Sigmoid colon (tissue), 7 donors: ENCODE results near the gene KCTD12. TPM values are rescaled to one million over a fixed set of nuclear protein-coding genes. Genes with fewer than 3 reads are reported as not detected.

Experiments
- DNase-seq: peaks from one replicate; pipeline ENCODE4 v3.0.0-alpha.2; 2019
- H3K27ac ChIP-seq, 4 donors: fragments of 200-600 bp; sonication (generic); one replicate each; pipeline ENCODE4 v1.5.1; 2016 to 2019; ENCODE audit warnings: mild to moderate bottlenecking in 1 of 4
- H3K27me3 ChIP-seq, 3 donors: fragments of 200-600 bp; sonication (generic); one replicate each; pipeline ENCODE4 v1.5.1; 2019; ENCODE audit warnings: mild to moderate bottlenecking in 1 of 3
- H3K36me3 ChIP-seq, 4 donors: fragments of 200-600 bp; sonication (generic); one replicate each; pipeline ENCODE4 v1.5.1; 2016 to 2019
- H3K4me1 ChIP-seq, 4 donors: fragments of 200-600 bp; sonication (generic); one replicate each; pipeline ENCODE4 v1.5.1; 2017 to 2019
- H3K4me3 ChIP-seq, 4 donors: fragments of 200-600 bp; sonication (generic); one replicate each; pipeline ENCODE4 v1.5.1; 2017 to 2019; ENCODE audit warnings: mild to moderate bottlenecking in 2 of 4, moderate library complexity in 1 of 4
- H3K9me3 ChIP-seq, 4 donors: fragments of 200-600 bp in 3 of 4; sonication (generic) in 3 of 4; one replicate each; pipeline versions ENCODE4 v1.5.1 to v1.6.1; 2013 to 2019
- CTCF ChIP-seq, 4 experiments: fragments of 450-650 bp in 3 of 4; fragments of 200-600 bp in 1 of 4; IDR thresholded peaks; one replicate each; pipeline ENCODE4 v1.5.1; 2016 to 2019; ENCODE audit warnings: antibody characterized with exemption in 4 of 4, mild to moderate bottlenecking in 3 of 4, moderate library complexity in 2 of 4
- EP300 ChIP-seq, 4 donors: sonication (generic); formaldehyde crosslinking; IDR thresholded peaks; one replicate each; pipeline ENCODE4 v1.6.1; 2017; ENCODE audit warnings: antibody characterized with exemption in 4 of 4
- POLR2A ChIP-seq, 2 donors: fragments of 450-650 bp; IDR thresholded peaks; one replicate each; pipeline ENCODE4 v1.6.1; 2016; ENCODE audit warnings: antibody characterized with exemption in 2 of 2, mild to moderate bottlenecking in 2 of 2, moderate library complexity in 2 of 2
- POLR2AphosphoS5 ChIP-seq, 4 donors: sonication (generic); formaldehyde crosslinking; IDR thresholded peaks; one replicate each; pipeline ENCODE4 v1.6.1; 2017; ENCODE audit warnings: antibody characterized with exemption in 4 of 4
- WGBS, 2 donors: extraction: QIAGEN DNeasy Blood & Tissue Kit; methylation state at CpG; one replicate each; pipeline ENCODE4 v1.1.7; 2013; 5-methylcytosine and 5-hydroxymethylcytosine counted together
- intact Hi-C: fragments of 100-400 bp; cut with DNase I; formaldehyde crosslinking; loops from one replicate; pipeline ENCODE4 v1.15.1; 2023
- polyA plus RNA-seq, 3 donors: library from polyadenylated mRNA; stranded (reverse); fragments of 200-250 nt; gene quantifications; one replicate each; pipeline ENCODE4 v1.2.3, GENCODE V29; 2013
- total RNA-seq, 4 donors: library from RNA; depleted of rRNA; stranded (reverse); fragments of >200 nt; gene quantifications; one replicate each; pipeline ENCODE4 v1.1.0, GENCODE V29; 2016
- donor health status: healthy with polysubstance abuse.
- donor health status: Bipolar disorder and iron deficiency.
- donor health status: healthy.

Gene KCTD12
- total and polyA plus RNA-seq, 7 donors: 14.8 to 129 (median 77.3) TPM

GRCh38 chr13:76879203-76879882, 6.9 kb downstream of the KCTD12 start:
- TF ChIP-seq EP300 (IDR thresholded peaks at IDR 0.05) (peak in 2 of 4 donors; percentile 36 to 50), CTCF (IDR thresholded peaks at IDR 0.05) (no peak), POLR2AphosphoS5 (IDR thresholded peaks at IDR 0.05) (peak; percentile 62 to 81 (median 76))
- peak overlapping the region in 1 of 4 donors; percentile 8 for H3K4me3 ChIP-seq
- H3K27ac ChIP-seq: peak overlapping the region; percentile 48 to 78 (median 66)
- DNase-seq: peak; percentile 89
- H3K27me3 ChIP-seq: no peaks in the 10 kb centered on the region
- intact Hi-C loops: no loop called here
- H3K36me3 ChIP-seq: no peaks in the 10 kb centered on the region
- 51 to 80% methylated on average over 8 of the region's 8 CpGs for WGBS, 2 donors
- H3K9me3 ChIP-seq: no peaks in the 10 kb centered on the region
- H3K4me1 ChIP-seq: peaks cover 0 to 33% (median 17%) of the 10 kb centered on the region in 4 donors

- Histone ChIP-seq H3K9me3 (no peaks in the 10 kb centered on the region), H3K4me1 (peaks cover 0 to 24% (median 14%) of the 10 kb centered on the region in 4 donors), H3K4me3 (no peak overlapping the region), H3K27me3 (no peaks in the 10 kb centered on the region), H3K36me3 (no peaks in the 10 kb centered on the region), H3K27ac (no peak overlapping the region)
- intact Hi-C loops: no loop called here
- TF ChIP-seq EP300 (IDR thresholded peaks at IDR 0.05): no peak
- TF ChIP-seq POLR2AphosphoS5 (IDR thresholded peaks at IDR 0.05): no peak
- no peak for TF ChIP-seq POLR2A (IDR thresholded peaks at IDR 0.05)
- no peak for TF ChIP-seq CTCF (IDR thresholded peaks at IDR 0.05)
- WGBS, 2 donors: 96 to 97% methylated on average over 3 of the region's 3 CpGs
- no peak for DNase-seq
These were observed 8.2 kb downstream of the KCTD12 start for GRCh38 chr13:76878043-76878442.

GRCh38 chr13:76875271-76875815, 10.9 kb downstream of the KCTD12 start:
- intact Hi-C loops: no loop called here
- DNase-seq: no peak
- Histone ChIP-seq H3K27ac (no peak overlapping the region), H3K9me3 (no peaks in the 10 kb centered on the region), H3K27me3 (no peaks in the 10 kb centered on the region), H3K4me1 (peaks cover 0 to 11% (median 6%) of the 10 kb centered on the region in 4 donors), H3K36me3 (no peaks in the 10 kb centered on the region), H3K4me3 (no peak overlapping the region)
- TF ChIP-seq EP300 (IDR thresholded peaks at IDR 0.05): no peak
- no peak for TF ChIP-seq POLR2A (IDR thresholded peaks at IDR 0.05)
- no peak for TF ChIP-seq CTCF (IDR thresholded peaks at IDR 0.05)
- no peak for TF ChIP-seq POLR2AphosphoS5 (IDR thresholded peaks at IDR 0.05)
- whole genome bisulfite sequencing, 2 donors: 65 to 80% methylated on average over 3 of the region's 3 CpGs

- no peak for DNase-seq
- no peaks in the 10 kb centered on the region for H3K9me3 ChIP-seq
- H3K27me3 ChIP-seq: no peaks in the 10 kb centered on the region
- TF ChIP-seq POLR2AphosphoS5 (IDR thresholded peaks at IDR 0.05) (no peak), POLR2A (IDR thresholded peaks at IDR 0.05) (no peak), CTCF (IDR thresholded peaks at IDR 0.05) (no peak), EP300 (IDR thresholded peaks at IDR 0.05) (no peak)
- H3K27ac ChIP-seq: peak overlapping the region in 1 of 4 donors; percentile 22
- H3K36me3 ChIP-seq: no peaks in the 10 kb centered on the region
- peaks cover 0 to 9% (median 3%) of the 10 kb centered on the region in 4 donors for H3K4me1 ChIP-seq
- intact Hi-C loops: no loop called here
- H3K4me3 ChIP-seq: no peak overlapping the region
- 73 to 93% methylated on average over 2 of the region's 2 CpGs for WGBS, 2 donors
These were observed 11.7 kb downstream of the KCTD12 start for GRCh38 chr13:76874479-76874878.
